Liver (tissue), 9 donors: ENCODE measurements around the gene C2orf76. TPM values are rescaled to one million over a fixed set of nuclear protein-coding genes. Genes with fewer than 3 reads are reported as not detected.

Source experiments
- DNase-seq: peaks from one replicate; pipeline ENCODE4 v3.0.0-alpha.2; 2017; ENCODE audit warnings: low spot score
- H3K27ac ChIP-seq, 2 donors: one replicate each; pipeline ENCODE4 v1.7.0; 2013; ENCODE audit warnings: inconsistent platforms in 2 of 2, low read length in 2 of 2, control low read depth in 1 of 2, low read depth in 1 of 2, mild to moderate bottlenecking in 1 of 2
- H3K27me3 ChIP-seq, 4 donors: one replicate each; pipeline versions ENCODE4 v1.6.1 to v1.7.0; 2013; ENCODE audit warnings: low read length in 3 of 4, inconsistent platforms in 1 of 4, mild to moderate bottlenecking in 1 of 4, moderate library complexity in 1 of 4; ENCODE audit not compliant: control insufficient read depth in 4 of 4, insufficient read depth in 4 of 4
- H3K36me3 ChIP-seq, 4 donors: one replicate each; pipeline versions ENCODE4 v1.6.1 to v1.7.0; 2013; ENCODE audit warnings: low read length in 3 of 4, mild to moderate bottlenecking in 3 of 4, low read depth in 1 of 4, moderate library complexity in 1 of 4; ENCODE audit not compliant: control insufficient read depth in 4 of 4, insufficient read depth in 3 of 4
- H3K4me1 ChIP-seq, 4 donors: one replicate each; pipeline versions ENCODE4 v1.6.1 to v1.7.0; 2013; ENCODE audit warnings: low read length in 3 of 4, mild to moderate bottlenecking in 3 of 4, moderate library complexity in 1 of 4; ENCODE audit not compliant: control insufficient read depth in 4 of 4, insufficient read depth in 4 of 4
- H3K4me3 ChIP-seq, 3 donors: one replicate each; pipeline versions ENCODE4 v1.6.1 to v1.7.0; 2013; ENCODE audit warnings: low read length in 3 of 3, control low read depth in 1 of 3, low read depth in 1 of 3, mild to moderate bottlenecking in 1 of 3
- H3K9ac ChIP-seq, 2 donors: one replicate each; pipeline ENCODE4 v1.7.0; 2013; ENCODE audit warnings: low read length in 2 of 2, mild to moderate bottlenecking in 2 of 2, moderate library complexity in 2 of 2, control low read depth in 1 of 2, low read depth in 1 of 2
- H3K9me3 ChIP-seq, 4 donors: one replicate each; pipeline versions ENCODE4 v1.6.1 to v1.7.0; 2013; ENCODE audit warnings: low read length in 3 of 4; ENCODE audit not compliant: control insufficient read depth in 4 of 4
- ATF3 ChIP-seq: IDR thresholded peaks from 2 replicates; pipeline ENCODE4 v1.6.1; 2016; ENCODE audit warnings: antibody characterized with exemption
- CTCF ChIP-seq: fragments of 150-350 bp; IDR thresholded peaks from 2 replicates; pipeline ENCODE4 v1.5.1; 2017; ENCODE audit warnings: improper control_type of control experiment, low read depth, low read length; ENCODE audit not compliant: missing input control
- EGR1 ChIP-seq, 2 donors: IDR thresholded peaks; 2 replicates each; pipeline ENCODE4 v1.6.1; 2016 to 2018; ENCODE audit warnings: antibody characterized with exemption in 2 of 2, low read depth in 2 of 2
- FOXA1 ChIP-seq: IDR thresholded peaks from 2 replicates; pipeline ENCODE4 v1.6.1; 2016; ENCODE audit warnings: antibody characterized with exemption
- FOXA2 ChIP-seq: IDR thresholded peaks from 2 replicates; pipeline ENCODE4 v1.6.1; 2016; ENCODE audit warnings: antibody characterized with exemption
- GABPA ChIP-seq, 2 donors: IDR thresholded peaks in 1 of 2; conservative IDR thresholded peaks in 1 of 2; 2 replicates each; pipeline ENCODE4 v1.6.1; 2016; ENCODE audit warnings: antibody characterized with exemption in 2 of 2, mild to moderate bottlenecking in 1 of 2, moderate library complexity in 1 of 2
- HNF4G ChIP-seq: IDR thresholded peaks from 2 replicates; pipeline ENCODE4 v1.6.1; 2016; ENCODE audit warnings: antibody characterized with exemption
- JUND ChIP-seq, 2 donors: IDR thresholded peaks; 2 replicates each; pipeline ENCODE4 v1.6.1; 2016; ENCODE audit warnings: antibody characterized with exemption in 2 of 2
- MAX ChIP-seq: IDR thresholded peaks from 2 replicates; pipeline ENCODE4 v1.6.1; 2016; ENCODE audit warnings: antibody characterized with exemption
- NR2F2 ChIP-seq: IDR thresholded peaks from 2 replicates; pipeline ENCODE4 v1.6.1; 2016; ENCODE audit warnings: antibody characterized with exemption
- RAD21 ChIP-seq, 2 donors: IDR thresholded peaks; 2 replicates each; pipeline ENCODE4 v1.6.1; 2016; ENCODE audit warnings: antibody characterized with exemption in 2 of 2, mild to moderate bottlenecking in 2 of 2
- REST ChIP-seq: IDR thresholded peaks from 2 replicates; pipeline ENCODE4 v1.6.1; 2016; ENCODE audit warnings: antibody characterized with exemption, mild to moderate bottlenecking
- RXRA ChIP-seq, 2 donors: IDR thresholded peaks; 2 replicates each; pipeline ENCODE4 v1.6.1; 2017 to 2018; ENCODE audit warnings: antibody characterized with exemption in 2 of 2, mild to moderate bottlenecking in 1 of 2
- SP1 ChIP-seq: IDR thresholded peaks from 2 replicates; pipeline ENCODE4 v1.6.1; 2018; ENCODE audit warnings: antibody characterized with exemption, mild to moderate bottlenecking
- TAF1 ChIP-seq: conservative IDR thresholded peaks from 2 replicates; pipeline ENCODE4 v1.6.1; 2016; ENCODE audit warnings: antibody characterized with exemption, mild to moderate bottlenecking
- YY1 ChIP-seq: IDR thresholded peaks from 2 replicates; pipeline ENCODE4 v1.6.1; 2016; ENCODE audit warnings: antibody characterized with exemption, mild to moderate bottlenecking
- ZBTB33 ChIP-seq: IDR thresholded peaks from 2 replicates; pipeline ENCODE4 v1.6.1; 2016; ENCODE audit warnings: antibody characterized with exemption
- WGBS: extraction: QIAGEN DNeasy Blood & Tissue Kit; methylation state at CpG from one replicate; pipeline ENCODE4 v1.1.7; 2013; 5-methylcytosine and 5-hydroxymethylcytosine counted together
- polyA plus RNA-seq, 2 donors: library from polyadenylated mRNA; stranded (reverse) in 1 of 2; unstranded in 1 of 2; fragments of 200-250 nt in 1 of 2; fragments of >200 nt in 1 of 2; fragmentation: Nextera tagmentation in 1 of 2; extraction: Ambion mirVana in 1 of 2; gene quantifications; one replicate each; pipeline versions ENCODE4 v1.2.1 to v1.2.3, GENCODE V29; 2013 to 2015
- total RNA-seq, 2 donors: library from RNA; depleted of rRNA; stranded (reverse); fragments of >200 nt; gene quantifications; one replicate each; pipeline ENCODE4 v1.2.3, GENCODE V29; 2014
- donor health status: healthy.
- donor health status: healthy.
- donor health status: healthy.
- donor health status: healthy.
- donor health status: healthy.

The C2orf76 gene
- total and polyA plus RNA-seq, 4 donors, result 2.7 to 6.3 (median 4.6) TPM

- Histone ChIP-seq H3K9ac (no peak overlapping the region), H3K27ac (no peak overlapping the region), H3K36me3 (no peaks in the 10 kb centered on the region), H3K4me1 (peaks cover 0 to 2% (median 0%) of the 10 kb centered on the region in 4 donors), H3K4me3 (no peak overlapping the region), H3K9me3 (no peaks in the 10 kb centered on the region), H3K27me3 (no peaks in the 10 kb centered on the region)
- no peak for TF ChIP-seq TAF1
- no peak for TF ChIP-seq JUND (IDR thresholded peaks at IDR 0.05)
- no peak for TF ChIP-seq EGR1 (IDR thresholded peaks at IDR 0.05; ENCODE audit: low read depth in 2 of 2)
- no peak for TF ChIP-seq CTCF
- TF ChIP-seq HNF4G, result no peak
- no peak for TF ChIP-seq FOXA1
- no peak for TF ChIP-seq RXRA (IDR thresholded peaks at IDR 0.05)
- no peak for TF ChIP-seq RAD21 (IDR thresholded peaks at IDR 0.05)
- no peak for TF ChIP-seq MAX
- no peak for TF ChIP-seq FOXA2
- TF ChIP-seq GABPA (IDR thresholded peaks at IDR 0.05 in 1 of 2, conservative IDR thresholded peaks at IDR 0.05 in 1 of 2), result no peak
- TF ChIP-seq YY1, result no peak
- no peak for TF ChIP-seq REST
- WGBS, result 91% methylated on average over 6 of the region's 6 CpGs
- no peak for DNase-seq
Observed at GRCh38 chr2:119332953-119333352, 33.7 kb downstream of the C2orf76 start.

GRCh38 chr2:119327431-119327830 lies 39.2 kb downstream of the C2orf76 start:
- TF ChIP-seq FOXA2 (no peak), MAX (no peak), GABPA (IDR thresholded peaks at IDR 0.05 in 1 of 2, conservative IDR thresholded peaks at IDR 0.05 in 1 of 2) (no peak), ZBTB33 (no peak), ATF3 (no peak), EGR1 (IDR thresholded peaks at IDR 0.05; ENCODE audit: low read depth in 2 of 2) (no peak), JUND (IDR thresholded peaks at IDR 0.05) (no peak), RAD21 (IDR thresholded peaks at IDR 0.05) (no peak), SP1 (no peak), HNF4G (no peak), RXRA (IDR thresholded peaks at IDR 0.05) (no peak), NR2F2 (no peak)
- no peak overlapping the region for H3K9ac ChIP-seq
- H3K9me3 ChIP-seq, result no peaks in the 10 kb centered on the region

More at GRCh38 chr2:119327431-119327830, 39.2 kb downstream of the C2orf76 start:
- Histone ChIP-seq H3K4me3 (no peak overlapping the region), H3K27ac (no peak overlapping the region), H3K4me1 (peaks cover 0 to 3% (median 0%) of the 10 kb centered on the region in 4 donors), H3K27me3 (no peaks in the 10 kb centered on the region), H3K36me3 (no peaks in the 10 kb centered on the region)
- DNase-seq, result no peak
- 96% methylated on average over 6 of the region's 6 CpGs for WGBS
